ENCODE data around the gene GTPBP2.

DNA sequence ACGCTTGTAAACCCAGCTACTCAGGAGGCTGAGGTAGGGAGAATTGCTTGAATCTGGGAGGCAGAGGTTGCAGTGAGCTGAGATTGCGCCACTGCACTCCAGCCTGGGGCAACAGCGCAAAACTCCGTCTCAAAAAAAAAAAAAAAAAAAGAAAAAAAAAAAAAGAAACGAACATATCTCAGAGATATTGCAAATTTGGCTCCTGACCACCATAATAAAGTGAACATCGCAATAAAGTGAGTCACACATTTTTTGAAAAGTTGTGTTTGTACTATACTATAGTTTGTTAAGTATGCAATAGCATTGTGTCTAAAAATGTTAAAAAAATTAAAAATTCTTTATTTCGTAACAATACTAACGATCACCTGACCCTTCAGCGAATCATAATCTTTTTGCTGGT, 29.1 kb upstream of the GTPBP2 start:
- TF ChIP-seq SIX5 (IDR thresholded peaks at IDR 0.05; ENCODE audit: low read depth, low read length) (no peak), POLR2A (IDR thresholded peaks at IDR 0.05; ENCODE audit: control extremely low read depth in 1 of 2, low read depth in 2 of 2, low read length in 2 of 2) (no peak), CEBPB (IDR thresholded peaks at IDR 0.05; ENCODE audit: low read depth, low read length) (no peak), GABPA (IDR thresholded peaks at IDR 0.05; ENCODE audit: borderline replicate concordance, insufficient read depth, low read length) (no peak), FOSL1 (IDR thresholded peaks at IDR 0.05; ENCODE audit: insufficient read depth, low read depth, low read length) (no peak)
- TF ChIP-seq, protein P1, sequence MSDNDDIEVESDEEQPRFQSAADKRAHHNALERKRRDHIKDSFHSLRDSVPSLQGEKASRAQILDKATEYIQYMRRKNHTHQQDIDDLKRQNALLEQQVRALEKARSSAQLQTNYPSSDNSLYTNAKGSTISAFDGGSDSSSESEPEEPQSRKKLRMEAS (IDR thresholded peaks at IDR 0.05) = no peak
